ENCODE measurements around the gene SIKE1.
"Not testable (repeated sequence)": the region's sequence is repeated elsewhere in the genome, so short reads cannot be mapped to it uniquely, and the experiment has no call there.

Gene SIKE1

DNA sequence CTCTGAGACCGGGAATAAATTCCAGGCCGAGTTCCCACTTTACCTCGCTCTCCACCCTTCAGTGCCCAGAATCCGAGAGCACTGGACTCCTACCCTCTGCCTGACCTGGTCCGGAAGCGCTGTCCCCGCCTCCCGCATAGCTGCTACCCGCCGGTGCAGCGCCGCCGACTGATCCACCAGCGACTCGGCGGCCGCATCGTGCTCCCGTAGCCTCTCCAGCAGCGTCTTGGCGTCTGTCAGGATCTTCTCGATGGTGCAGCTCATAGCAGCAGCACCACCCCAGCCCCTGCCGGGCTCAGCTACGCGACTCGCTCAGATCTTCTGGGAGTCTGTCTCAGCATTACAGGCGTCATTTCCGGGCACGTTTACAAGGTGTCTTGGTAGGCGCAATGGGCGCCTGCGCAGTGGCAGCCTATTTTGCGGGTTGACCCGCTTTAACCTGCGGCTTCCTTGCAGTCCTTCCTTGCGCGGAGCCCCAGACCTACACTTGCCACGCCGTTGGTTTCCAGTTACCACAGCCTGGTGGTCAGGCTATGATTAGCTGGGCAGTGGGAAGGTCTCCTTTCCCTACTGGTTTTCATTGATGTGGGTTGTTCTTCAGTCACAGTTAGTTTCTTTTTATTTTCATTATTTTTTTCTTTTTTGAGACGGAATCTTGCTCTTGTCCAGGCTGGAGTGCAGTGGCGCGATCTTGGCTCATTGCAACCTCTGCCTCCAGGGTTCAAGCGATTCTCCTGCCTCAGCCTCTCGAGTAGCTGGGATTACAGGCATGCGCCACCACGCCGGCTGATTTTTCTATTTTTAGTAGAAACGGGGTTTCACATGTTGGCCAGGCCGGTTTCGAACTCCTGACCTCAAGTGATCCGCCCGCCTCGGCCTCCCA lies at the start of gene SIKE1:
SIKE1 (minus strand) TSS at position 342 of the 883 bp plus-strand sequence; CDS start at position 264, 78 bp downstream.
- peak; percentile 95 for DNase-seq

DNA sequence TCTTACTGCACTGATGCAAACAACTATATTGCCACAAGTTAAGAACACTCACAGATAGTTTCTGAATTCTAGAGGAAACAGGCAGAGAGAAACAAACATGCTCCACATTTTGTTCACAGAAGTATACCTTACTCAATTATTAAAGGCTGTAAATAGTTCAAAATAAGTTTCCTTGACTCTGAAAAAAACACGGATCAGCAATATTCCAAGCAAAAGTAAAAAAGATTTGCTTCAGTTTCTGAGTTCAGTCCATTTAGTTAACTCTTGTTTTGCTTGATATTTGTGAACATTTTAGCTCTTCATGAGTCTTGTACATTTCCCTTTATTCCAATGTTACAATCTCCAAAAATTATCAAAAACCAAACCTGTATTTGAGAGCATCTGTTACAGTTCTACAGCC lies 49.6 kb upstream of the SIKE1 start:
- not testable (repeated sequence) for DNase-seq

DNA sequence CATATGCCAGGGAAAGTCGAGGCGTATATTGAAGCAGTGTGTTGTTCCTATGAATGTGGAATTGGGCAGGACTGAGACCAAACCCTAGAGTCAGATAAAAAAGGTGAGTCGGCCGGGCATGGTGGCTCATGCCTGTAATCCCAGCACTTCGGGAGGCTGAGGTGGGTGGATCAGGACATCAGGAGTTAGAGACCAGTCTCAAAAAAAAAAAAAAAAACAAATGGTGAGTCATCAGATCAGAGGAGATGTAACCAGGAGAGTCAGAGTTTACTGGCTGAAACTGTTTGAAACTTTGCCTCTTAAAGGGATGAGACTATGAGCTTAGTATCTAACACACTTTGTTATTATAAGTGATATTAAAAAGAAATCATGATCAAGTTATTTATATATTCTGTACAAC lies 47.8 kb upstream of the SIKE1 start:
- no peak for DNase-seq

DNA sequence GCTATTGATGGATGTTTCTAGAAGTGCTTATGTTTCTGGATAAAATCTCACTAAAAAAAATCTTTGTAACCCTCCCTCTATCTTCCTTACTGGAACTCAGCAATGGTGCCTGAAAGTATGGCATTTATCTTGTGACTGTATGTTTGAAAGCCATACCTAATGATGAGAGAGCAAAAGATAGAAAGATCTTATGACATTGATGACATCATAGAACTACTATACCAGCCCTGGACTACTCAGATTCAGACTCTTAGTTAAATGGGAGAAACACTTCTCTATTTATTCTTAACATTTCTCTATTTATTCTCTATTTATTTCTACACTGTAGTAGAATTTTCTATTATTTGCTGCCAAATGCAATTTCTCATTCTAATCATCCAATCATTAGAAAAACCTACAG lies 41.5 kb upstream of the SIKE1 start:
- no peak for DNase-seq

DNA sequence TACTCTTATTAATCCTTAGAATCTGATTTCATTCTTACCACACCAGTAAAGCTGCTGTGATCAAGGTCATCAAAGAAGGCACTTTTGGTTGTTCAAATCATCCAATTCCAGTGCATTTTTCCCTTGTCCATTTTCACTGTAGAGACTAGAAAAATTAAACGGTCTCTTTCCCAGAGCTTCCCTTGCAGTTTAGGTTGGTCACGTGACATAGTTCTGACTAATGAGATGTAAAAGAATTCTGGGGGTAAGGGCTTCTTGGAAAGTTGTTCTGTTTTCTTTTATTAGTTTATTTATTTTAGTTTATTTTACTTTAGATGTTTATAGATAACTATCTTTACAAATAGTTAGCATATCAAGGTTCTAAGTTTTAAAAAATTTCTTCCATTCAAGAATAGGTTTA lies 39.9 kb upstream of the SIKE1 start:
- no peak for DNase-seq

DNA sequence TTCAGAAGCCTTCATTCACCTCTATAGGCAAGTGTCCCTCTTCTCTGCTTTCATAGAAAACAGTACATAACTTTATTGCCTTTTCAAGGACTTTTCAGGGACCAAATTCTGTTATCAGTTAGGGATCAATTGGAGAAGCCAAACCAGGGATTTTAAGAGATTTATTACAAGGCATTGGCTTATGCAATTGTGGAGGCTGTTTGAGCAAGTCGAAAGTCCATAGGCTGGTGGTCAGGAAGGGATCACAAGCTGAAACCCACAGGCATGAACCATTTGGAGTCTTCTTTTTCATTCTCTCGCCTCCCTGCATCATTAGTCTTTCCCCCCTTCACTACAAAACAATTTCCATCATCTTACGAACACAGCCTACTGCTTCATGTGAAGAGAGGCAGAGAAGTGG lies 39.4 kb upstream of the SIKE1 start:
- DNase-seq = no peak

DNA sequence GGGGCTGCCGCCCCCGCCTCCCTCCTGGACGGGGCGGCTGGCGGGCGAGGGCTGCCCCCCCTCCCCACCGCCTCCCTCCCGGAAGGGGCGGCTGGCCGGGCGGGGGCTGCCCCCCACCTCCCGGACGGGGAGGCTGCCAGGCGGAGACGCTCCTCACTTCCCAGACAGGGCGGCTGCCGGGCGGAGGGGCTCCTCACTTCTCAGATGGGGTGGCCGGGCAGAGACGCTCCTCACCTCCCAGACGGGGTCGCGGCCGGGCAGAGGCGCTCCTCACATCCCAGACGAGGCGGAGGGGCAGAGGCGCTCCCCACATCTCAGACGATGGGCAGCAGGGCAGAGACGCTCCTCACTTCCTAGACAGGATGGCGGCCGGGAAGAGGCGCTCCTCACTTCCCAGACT lies 24.0 kb upstream of the SIKE1 start:
- DNase-seq = not testable (repeated sequence)

DNA sequence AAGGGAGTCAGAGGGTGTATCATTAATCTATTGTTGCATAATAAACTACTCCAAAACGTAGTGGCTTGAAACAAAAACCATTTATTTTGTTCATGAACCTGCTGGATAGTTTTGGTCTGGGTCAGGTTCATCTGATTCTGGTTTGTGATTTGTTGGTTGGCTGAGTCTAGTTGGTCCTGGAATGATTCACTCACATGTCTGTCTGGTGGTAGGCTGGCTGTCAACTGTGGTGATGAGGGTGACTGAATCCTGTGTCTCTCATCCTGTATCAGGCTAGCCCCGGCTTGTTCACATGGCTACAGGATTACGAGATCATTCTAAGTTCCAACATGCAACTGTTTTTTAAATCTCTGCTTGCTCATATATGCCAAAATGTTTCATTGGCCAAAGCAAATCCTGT lies 22.5 kb upstream of the SIKE1 start:
- DNase-seq = no peak

DNA sequence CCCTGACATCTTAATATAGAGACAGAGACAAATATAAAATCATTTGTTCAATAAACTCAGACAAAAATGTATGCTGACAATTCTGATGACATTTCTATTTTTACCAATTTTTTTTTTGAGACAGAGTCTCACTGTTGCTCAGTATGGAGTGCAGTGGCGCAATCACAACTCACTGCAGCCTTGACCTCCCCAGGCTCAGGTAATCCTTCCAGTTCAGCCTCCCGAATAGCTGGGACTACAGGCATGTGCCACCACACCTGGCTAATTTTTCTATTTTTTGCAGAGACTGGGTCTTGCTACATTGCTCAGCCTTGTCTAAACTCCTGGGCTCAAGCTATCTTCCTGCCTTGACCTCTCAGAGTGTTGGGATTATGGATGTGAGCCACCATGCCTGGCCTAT lies 13.6 kb upstream of the SIKE1 start:
- no peak for DNase-seq

DNA sequence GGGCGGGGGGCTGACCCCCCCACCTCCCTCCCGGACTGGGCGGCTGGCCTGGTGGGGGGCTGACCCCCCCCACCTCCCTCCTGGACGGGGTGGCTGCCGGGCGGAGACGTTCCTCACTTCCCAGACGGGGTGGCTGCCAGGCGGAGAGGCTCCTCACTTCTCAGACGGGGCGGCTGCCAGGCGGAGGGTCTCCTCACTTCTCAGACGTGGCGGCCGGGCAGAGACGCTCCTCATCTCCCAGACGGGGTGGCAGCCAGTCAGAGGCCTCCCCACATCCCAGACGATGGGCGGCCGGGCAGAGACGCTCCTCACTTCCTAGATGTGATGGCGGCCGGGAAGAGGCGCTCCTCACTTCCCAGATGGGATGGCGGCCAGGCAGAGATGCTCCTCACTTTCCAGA lies 10.1 kb upstream of the SIKE1 start:
- DNase-seq = not testable (repeated sequence)

DNA sequence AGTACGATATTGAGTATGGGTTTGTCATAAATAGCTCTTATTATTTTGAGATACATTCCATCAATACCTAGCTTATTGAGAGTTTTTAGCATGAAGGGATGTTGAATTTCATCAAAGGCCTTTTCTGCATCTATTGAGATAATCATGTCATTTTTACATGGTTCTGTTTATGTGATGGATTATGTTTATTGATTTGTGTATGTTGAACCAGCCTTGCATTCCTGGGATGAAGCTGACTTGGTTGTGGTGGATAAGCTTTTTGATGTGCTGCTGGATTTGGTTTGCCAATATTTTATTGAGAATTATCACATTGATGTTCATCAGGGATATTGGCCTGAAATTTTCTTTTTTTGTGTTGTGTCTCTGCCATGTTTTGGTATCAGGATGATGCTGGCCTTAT lies 6.0 kb upstream of the SIKE1 start:
- DNase-seq = not testable (repeated sequence)

DNA sequence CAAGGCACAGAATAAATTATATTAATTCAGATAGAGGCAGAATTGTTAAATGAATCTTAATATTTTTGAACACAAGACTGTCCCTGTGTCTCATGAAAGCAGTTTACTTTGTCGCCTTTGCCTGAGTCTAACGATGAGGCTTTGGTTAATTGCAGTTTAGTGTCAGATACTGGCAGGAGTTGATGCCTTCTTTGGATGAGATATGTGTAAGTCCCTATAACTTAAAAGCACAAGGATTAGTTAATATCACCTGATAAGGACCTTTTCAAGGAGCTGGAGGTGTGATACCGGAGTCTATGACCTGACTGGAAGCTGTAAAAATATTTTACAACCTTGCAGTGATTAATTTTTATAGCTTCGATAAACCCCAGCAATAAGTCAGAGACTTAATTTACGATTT lies 2.0 kb upstream of the SIKE1 start:
- DNase-seq = no peak

DNA sequence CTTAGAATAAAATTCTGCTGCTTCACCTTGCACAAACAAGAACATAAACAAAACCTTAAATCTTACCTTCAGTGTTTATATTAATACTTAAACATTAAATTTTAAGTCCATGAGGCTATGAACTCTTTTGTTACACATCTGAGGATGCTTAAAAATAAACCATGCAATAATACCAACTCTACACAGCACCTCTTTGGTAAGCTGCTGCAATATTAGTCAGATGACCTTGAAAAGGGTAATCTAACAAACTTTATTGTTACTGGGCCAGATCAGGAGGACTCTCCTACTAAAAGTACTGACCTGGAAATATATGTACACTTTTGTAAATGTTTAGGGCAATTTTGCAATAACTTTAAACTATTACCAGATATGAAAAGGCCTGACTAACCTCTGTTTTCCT lies 763 bp downstream of the SIKE1 start:
- no peak for DNase-seq

DNA sequence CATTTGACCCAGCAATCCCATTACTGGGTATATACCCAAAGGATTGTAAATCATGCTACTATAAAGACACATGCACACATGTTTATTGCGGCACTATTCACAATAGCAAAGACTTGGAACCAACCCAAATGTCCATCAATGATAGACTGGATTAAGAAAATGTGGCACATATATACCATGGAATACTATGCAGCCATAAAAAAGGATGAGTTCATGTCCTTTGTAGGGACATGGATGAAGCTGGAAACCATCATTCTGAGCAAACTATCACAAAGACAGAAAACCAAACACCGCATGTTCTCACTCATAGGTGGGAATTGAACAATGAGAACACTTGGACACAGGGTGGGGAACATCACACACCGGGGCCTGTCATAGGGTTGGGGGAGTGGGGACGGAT lies 3.8 kb downstream of the SIKE1 start:
- DNase-seq = not testable (repeated sequence)

DNA sequence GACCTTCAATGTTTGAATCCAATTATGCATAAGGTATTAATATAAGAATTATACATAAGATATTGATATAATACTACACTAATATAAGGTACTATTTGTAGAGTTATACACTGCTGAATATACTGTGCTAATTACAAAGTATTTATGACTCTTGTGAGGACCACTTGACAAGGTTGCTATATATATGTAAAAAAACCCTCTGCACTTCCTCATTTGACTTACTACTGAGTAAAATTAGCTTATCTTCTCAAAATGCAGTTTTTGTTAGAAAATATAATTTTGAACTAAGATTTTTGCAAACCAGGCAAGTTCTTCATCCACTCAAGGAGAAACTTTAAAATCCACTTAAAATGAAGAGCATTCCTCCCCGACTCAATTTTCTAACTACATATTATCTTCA lies 8.5 kb downstream of the SIKE1 start:
- DNase-seq = no peak

DNA sequence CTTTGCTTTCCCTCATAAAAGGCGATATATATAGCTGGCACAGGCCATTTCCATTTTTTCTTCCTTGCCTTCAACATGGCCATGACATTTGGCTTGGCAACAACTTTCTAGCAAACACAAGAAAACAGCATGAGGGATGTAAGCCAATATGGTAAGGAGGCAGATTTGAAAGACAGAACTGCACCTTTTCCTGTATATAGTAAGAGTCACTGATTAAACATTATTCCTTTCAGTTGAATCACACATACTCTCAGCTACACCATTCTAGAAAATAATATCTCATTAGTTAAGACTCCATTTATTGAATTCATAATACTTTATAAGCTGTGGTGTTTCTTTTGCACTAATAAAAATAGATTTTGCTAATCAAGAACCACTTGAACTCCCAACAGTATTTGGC lies 9.5 kb downstream of the SIKE1 start:
- DNase-seq = no peak

DNA sequence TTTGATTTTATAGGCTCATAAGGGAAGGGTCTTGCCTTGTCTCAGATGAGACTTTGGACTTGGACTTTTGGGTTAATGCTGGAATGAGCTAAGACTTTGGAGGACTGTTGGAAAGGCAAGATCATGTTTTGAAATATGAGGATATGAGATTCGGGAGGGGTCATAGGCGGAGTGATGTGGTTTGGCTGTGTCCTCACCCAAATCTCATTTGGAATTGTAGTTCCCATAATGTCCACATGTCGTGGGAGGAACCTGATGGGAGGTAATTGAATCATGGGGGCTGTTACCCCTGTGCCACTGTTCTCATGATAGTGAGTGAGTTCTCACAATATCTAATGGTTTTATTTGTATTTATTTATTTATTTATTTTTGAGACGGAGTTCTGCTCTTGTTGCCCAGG lies 15.8 kb downstream of the SIKE1 start:
- DNase-seq = no peak

DNA sequence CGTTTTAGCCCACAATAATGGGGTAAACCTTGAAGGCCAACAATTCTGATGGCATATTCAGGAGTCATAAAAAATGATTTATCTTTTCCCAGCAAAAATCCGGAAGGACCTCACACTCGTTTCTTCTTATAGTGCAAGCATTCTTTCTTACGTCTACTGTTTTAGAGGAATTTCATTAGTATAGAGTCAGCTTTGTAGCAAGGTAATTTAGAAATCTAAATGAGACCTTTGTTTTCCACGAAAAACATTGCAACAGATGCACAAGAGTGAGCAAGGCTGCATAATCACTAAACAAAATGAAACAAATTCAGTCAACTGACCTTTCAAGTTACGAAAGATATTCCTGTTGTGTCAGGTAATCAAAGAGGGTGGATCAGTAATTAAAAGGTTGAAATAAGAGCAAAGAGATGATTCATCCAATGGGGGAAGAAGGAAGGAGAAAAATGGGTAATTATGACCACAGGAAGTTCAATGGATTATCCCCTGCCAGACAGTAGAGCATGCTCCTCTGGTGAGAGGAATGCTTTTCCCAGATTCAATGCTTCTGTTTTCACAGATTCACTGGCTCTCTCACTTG lies 22.1 kb downstream of the SIKE1 start:
- no peak for DNase-seq

DNA sequence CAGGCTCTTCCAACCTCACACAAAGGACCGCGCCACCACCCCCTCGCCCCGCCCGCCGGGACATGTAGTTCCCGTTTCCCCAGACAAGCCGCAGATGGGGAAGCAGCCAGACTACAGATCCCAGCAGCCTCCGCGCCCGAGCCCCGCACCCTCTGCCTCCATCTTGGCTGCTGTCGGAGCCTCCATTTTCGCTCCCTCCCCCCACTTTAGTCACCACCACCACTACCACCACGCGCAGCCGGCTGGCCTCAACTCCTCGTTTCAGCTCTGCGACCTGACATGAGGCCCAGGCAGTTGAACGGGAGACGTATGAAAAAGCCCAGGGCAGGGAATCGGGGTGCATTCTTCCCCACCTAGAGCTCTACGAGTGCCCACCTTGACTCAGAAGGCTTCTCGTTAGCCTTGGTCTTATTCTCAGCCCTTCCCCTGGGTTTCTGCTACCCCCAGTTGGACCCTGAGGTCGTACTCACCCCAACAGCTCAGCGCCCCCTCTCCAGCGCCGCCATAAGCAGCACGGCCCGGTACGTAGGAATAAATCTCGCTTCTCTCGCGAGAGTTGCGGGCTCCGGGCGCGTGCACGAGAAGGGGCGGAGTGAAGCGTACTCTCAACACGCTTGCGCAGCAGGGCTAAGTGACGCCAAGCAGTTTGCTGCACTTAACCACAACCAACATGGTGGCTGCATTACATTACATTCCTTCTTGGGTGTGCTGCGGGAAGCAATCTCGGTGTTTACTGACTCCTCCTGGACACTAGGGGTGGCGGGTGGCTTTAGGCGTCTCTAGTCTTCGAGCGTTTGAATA lies 22.8 kb downstream of the SIKE1 start, which contains the start of gene CSDE1:
CSDE1 (minus strand) TSS at position 530 of the 801 bp plus-strand sequence. CDS start 18,094 bp downstream, outside the sequence.
- peak; percentile 98 for DNase-seq

DNA sequence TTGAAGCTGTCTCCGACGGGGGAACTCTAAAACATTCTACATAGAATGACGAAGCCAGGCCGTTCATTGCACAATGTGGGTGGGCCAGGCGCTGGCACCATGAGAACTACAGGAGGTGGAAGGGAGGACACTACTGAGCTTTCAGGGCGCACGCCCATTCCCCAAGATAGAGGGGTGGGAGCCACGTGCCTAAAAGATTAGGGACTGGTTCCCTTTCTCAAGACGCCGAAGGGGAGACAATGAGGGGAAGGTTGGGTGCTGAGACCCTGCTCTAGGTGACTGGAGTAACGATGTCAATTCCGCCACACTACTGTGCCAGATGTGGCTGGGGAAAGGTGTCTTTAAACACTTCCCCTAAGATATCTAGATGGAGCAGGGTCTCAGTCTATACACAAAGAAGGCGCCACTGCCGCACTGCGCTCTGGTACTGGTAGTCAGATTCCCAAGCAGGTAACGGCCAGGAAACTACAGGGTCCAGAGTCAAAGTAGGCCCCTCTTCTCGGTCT lies 23.5 kb downstream of the SIKE1 start:
- DNase-seq = no peak

DNA sequence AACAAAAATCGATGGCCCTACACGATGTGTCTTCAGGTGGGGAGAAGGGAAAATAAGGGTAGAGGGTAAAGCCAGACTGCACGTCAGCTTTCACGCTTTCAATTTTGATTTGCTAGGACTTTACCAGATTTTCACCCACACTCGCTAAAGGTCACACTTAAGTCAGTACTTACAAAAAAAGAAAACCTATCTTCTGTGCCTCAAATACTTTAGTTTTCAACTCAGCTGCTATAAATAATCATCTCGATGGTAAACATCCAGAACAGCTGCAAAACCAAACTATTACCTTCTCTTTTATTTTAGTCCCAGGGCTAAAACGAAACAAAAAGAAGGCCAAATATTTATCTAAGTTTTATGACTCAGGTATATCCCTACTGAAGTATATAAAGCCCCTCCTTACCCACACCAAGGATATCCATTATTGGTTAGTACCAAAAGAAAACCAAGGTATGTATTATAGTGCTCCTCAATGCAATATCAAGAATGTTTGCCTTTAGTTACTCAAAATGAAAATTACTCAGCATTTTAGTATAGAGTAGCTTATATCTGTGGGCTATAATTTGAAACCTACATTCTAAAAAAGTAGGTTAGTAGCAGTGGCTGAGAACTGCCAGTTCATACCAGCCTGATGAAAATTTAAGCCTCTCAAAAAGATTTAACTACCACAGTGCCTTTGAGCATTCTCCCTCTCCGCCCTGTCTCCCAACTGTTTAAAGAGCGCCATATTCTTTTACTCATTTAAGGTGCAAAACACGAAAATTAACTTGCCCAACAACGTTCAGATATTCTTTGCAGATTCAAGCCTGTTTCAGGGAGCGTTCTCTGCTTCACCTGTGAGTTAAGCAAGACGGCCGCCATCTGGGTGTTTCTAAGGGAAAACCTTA lies 24.2 kb downstream of the SIKE1 start:
- DNase-seq = no peak

Measured in NCI-H2227 treated with DMSO at 0.1 percent for 48 hours (cell line).